ENCODE measurements around the gene RAD9A.

DNA sequence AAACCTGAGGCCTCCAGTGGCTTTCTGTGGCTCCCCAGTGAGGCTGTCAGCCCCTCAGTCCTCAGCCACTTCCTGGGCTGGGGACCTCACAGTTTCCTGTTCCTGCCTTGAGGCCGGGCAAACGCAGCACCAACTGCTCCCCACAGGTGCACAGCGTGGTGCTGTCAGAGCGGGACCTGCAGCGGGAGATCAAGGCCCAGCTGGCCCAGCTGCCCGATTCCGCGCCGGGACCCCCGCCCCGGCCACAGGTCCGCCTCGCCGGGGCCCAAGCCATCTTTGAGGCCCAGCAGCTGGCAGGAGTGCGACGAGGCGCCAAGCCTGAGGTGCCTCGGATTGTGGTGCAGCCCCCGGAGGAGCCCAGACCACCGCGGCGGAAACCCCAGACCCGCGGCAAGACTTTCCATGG is 17.5 kb downstream of the RAD9A start:
- TF ChIP-seq SP1 (IDR thresholded peaks at IDR 0.05) = no peak
- TF ChIP-seq NFRKB (IDR thresholded peaks at IDR 0.05) = no peak
- TF ChIP-seq ELF4 (IDR thresholded peaks at IDR 0.05) = no peak
- no peak for TF ChIP-seq L3MBTL2 (conservative IDR thresholded peaks at IDR 0.05)
- TF ChIP-seq FOXA1 (IDR thresholded peaks at IDR 0.05) = no peak
- TF ChIP-seq ARNT (IDR thresholded peaks at IDR 0.05) = no peak
- no peak for TF ChIP-seq SUZ12 (IDR thresholded peaks at IDR 0.05)
- TF ChIP-seq, protein P1, sequence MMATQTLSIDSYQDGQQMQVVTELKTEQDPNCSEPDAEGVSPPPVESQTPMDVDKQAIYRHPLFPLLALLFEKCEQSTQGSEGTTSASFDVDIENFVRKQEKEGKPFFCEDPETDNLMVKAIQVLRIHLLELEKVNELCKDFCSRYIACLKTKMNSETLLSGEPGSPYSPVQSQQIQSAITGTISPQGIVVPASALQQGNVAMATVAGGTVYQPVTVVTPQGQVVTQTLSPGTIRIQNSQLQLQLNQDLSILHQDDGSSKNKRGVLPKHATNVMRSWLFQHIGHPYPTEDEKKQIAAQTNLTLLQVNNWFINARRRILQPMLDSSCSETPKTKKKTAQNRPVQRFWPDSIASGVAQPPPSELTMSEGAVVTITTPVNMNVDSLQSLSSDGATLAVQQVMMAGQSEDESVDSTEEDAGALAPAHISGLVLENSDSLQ (IDR thresholded peaks at IDR 0.05) = no peak
- TF ChIP-seq BHLHE40 (IDR thresholded peaks at IDR 0.05; ENCODE audit: borderline replicate concordance) = no peak
- TF ChIP-seq FOXM1 (IDR thresholded peaks at IDR 0.05; ENCODE audit: borderline replicate concordance) = no peak
- TF ChIP-seq LEF1 (IDR thresholded peaks at IDR 0.05; ENCODE audit: borderline replicate concordance) = no peak
- no peak for TF ChIP-seq HDGF (IDR thresholded peaks at IDR 0.05; ENCODE audit: borderline replicate concordance)
- no peak for TF ChIP-seq FOXK2 (IDR thresholded peaks at IDR 0.05)
- TF ChIP-seq TARDBP (IDR thresholded peaks at IDR 0.05) = no peak

Data from HEK293T (cell line).